GM18951 (cell line): ENCODE measurements around the gene KIF5C.
"Not testable (repeated sequence)": the region's sequence is repeated elsewhere in the genome, so short reads cannot be mapped to it uniquely, and the experiment has no call there.

Experiments used
- POLR2A ChIP-seq: IDR thresholded peaks from 4 replicates; pipeline ENCODE4 v1.6.1; 2011; ENCODE audit warnings: mild to moderate bottlenecking; ENCODE audit not compliant: insufficient read length, insufficient read depth; ENCODE audit errors: extremely low read depth
- in situ Hi-C: fragments of 300-500 bp; cut with MboI; formaldehyde crosslinking; loops from one replicate; pipeline ENCODE4 v1.12.0; 2022; ENCODE audit warnings: low sequenced_read_pairs, mixed read lengths, inconsistent platforms; ENCODE audit not compliant: unreplicated experiment

The KIF5C gene

DNA sequence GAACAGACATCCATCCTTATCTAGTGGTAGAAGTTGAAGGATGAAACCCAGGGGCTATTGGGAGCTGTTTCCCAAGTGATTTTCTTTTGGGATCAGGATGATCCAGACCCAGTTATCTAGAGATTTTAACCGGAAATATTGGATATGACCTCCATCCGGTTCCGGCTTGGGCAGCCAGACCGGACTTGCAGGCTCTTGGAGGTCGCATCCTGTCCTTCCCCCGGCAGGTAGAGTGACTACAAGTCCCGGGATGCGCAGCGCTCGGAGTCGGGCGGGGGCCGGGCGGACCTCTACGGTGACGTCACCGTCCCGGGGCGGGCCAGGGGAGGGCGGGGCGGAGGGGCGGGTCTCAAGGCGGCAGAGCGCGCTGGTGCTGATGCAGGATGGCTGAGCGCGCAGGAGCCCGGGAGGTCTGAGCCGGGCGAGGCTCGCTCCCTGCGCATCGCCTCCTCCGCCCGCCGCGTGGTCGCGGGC lies at the start of gene KIF5C:
KIF5C (plus strand) TSS at position 360 of the 474 bp plus-strand sequence. CDS start 391 bp downstream, outside the sequence.
- in situ Hi-C loops, result no loop called here
- TF ChIP-seq POLR2A, result no peak

DNA sequence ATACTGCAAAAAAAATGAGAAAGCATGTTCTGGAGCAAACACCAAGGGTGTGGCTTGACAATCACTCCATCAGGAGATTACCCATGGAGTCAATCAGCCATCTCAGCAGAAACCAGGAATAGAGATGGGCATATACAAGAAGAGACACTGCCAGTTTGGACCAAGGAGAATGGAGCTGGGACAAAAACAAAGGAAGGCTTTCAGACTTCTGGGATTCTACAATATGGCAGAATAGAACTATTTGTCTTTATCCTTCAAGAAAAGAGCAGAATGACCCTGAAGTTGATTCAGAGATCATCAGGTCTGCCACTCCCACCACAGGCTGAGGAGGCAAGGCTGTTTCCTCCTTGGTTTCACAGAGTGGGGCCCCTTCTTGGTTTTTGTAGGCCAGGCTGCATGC lies 48.2 kb upstream of the KIF5C start:
- no peak for TF ChIP-seq POLR2A
- in situ Hi-C loops, result no loop called here

DNA sequence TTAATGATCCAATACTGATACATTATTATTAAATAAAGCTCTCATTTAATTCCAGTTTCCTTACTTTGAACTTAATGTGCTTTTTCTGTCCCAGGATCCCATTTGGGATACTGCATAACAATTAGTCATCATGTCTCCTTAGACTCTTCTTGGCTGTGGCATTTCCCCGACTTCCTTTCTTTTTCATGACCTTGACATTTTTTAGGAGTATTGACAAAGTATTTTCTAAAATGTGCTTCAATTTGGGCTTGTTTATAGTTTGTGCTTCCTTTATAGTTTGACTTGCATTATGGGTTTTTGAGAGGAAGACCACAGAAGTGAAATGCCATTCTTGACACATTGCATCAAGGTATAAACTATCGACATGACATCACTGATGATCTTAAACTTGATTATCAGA lies 46.1 kb upstream of the KIF5C start:
- TF ChIP-seq POLR2A, result no peak
- in situ Hi-C loops, result no loop called here

DNA sequence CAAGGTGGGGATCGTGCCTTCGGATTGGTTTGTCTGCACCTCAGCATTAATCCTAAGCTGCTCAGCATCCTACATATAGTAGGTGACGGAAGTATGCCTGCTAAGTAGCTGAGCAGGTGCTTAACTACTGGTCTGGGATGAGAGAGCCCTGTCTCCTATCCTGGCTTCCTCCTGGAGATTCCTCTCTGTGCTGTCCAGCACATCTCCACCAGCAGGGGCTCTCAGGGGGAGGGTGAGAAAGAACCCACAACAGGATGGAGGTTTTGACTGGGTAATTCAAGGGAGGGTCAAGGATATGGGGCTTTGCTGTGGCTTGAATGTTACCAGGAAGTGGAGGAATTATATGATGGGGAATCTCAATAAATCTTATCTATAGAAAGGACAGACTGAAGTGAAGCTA lies 45.4 kb upstream of the KIF5C start:
- TF ChIP-seq POLR2A, result no peak
- in situ Hi-C loops, result no loop called here

DNA sequence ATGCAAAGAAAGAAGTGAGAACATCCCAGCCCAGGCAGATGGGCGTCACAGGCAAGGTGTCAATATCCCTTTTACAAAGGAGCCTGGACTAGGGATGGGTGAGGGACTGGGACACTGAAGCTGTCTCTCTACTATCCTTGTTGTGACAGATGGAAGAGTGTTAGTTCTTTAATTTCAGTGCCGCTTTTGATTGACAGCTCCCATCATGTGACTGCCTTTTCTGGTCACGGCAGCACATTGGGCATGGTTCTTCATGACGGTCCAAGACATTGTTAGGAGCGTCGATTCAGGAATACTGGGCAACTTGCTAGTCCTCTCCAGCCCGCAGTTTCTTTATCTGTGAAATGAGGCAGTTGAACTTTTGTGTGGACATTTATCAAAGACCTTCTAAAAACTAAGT lies 42.4 kb upstream of the KIF5C start:
- TF ChIP-seq POLR2A, result no peak
- in situ Hi-C loops, result no loop called here

DNA sequence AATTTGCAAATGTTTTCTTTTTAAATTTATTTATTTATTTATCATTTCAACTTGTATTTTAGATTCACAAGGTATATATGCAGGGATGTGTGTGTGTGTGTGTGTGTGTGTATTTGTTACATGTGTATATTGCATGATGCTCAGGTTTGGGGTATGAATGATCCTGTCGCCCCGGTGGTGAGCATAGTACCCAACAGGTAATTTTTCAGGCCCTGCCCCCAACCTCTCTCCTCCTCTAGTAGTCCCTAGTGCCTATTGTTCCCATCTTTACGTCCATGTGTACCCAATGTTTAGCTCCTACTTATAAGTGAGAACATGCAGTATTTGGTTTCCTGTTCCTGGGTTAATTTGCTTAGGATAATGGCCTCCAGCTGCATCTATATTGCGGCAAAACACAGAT lies 33.0 kb upstream of the KIF5C start:
- TF ChIP-seq POLR2A, result no peak
- in situ Hi-C loops, result no loop called here

DNA sequence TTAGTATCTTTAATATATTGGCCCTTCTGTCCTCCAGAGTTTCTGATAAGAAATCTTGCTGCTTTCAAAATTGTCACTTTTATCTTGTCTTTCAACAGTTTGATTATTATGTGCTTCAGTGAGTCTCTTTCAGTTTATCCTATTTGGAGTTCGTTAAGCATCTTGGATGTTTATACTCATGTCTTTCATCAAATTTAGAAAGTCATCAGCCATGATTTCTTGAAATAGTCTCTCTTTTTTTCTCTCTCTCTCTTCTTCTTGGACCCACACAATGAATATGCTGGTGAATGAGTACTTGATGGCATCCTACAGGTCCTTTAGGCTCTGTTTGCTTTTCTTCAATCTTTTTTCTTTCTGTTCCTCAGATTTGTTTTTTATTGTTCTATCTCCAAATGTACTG lies 26.9 kb upstream of the KIF5C start:
- TF ChIP-seq POLR2A, result no peak
- in situ Hi-C loops, result no loop called here

DNA sequence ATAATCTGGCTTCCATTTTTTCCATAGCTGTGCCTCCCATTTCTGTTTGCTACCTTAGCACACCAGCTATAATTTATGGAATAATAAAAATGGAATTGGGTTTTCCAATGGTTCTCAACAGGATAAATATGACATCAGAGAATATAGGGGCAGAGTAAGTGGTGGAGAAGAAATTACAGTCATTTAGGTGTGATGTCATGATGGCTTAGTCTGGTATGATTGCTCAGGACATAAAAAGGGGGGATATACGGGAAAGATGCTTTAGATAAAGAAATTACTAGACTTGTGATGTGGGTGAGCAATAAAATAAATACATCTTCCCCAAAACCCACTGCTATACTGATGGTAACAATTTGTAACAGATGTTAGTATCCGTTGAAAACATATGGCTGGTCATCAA lies 21.6 kb upstream of the KIF5C start:
- no peak for TF ChIP-seq POLR2A
- in situ Hi-C loops, result no loop called here

DNA sequence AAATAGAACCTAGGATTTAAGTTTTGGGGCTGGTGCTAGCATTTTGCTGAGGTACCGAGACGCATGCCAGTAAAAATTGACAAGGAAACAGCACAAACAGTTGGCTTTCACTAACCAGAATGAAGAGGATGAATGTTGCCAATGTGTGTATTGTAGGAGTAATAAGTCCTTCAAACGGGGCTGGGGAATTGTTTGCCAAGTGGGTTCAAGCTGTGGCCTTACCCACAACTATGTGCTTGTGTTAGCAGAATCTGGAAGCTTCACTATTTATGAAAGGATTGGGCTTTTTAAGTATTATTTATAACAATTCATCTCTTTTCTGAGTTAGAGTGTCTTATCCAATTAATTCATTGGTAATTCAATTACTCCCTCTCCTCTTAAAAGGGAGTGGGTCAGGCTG lies 15.0 kb upstream of the KIF5C start:
- in situ Hi-C loops, result no loop called here
- no peak for TF ChIP-seq POLR2A

DNA sequence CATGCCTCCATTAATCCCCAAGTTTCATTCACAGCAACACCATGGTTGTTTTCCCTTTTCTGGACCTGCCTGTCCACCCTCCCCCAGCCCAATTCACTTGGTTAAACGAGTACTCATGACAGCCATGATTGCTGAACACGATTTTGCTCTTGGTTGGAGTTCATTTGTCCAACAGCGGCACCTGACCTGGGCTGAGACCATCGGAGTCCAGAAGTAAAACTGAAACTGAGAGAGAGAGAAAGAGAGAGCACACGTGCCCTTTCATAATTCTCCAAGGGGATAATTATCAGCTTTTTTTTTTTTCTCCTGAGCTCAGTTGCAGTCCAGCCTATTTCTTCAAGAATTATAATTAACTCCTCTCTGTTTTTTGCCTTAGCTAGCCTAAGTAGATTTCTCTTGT lies 13.7 kb upstream of the KIF5C start:
- in situ Hi-C loops, result no loop called here
- no peak for TF ChIP-seq POLR2A

DNA sequence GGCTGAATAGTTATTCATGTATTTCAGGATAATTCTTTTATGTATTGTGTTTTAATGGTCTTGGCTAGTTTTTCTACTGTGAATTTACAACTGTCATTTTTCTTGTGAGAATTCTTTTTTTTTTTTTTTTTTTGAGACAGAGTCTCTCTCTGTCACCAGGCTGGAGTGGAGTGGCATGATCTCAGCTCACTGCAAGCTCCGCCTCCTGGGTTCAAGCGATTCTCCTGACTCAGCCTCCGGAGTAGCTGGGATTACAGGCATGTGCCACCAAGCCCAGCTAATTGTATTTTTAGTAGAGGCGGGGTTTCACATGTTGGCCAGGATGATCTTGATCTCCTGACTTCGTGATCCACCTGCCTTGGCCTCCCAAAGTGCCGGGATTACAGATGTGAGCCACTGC lies 12.5 kb upstream of the KIF5C start:
- in situ Hi-C loops, result not testable (repeated sequence)

DNA sequence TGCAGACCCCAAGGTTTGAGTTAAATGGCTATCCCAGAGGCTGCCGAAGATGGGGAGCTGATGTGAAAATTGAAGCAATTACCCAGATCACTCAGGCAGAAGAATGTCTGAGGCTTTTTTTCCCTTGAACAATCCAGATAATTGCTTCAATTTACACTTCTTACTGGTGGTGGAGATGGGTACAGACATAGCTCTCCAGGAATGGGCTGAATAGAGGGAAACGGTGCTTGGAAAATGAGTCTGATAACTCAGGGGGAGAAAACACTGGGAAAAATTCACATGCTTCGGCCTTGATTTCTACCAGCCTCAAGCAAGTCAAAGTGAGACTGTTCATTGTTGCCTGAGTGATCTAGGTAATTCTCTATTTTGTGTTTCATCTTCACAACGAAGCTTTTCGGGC lies 9.5 kb upstream of the KIF5C start:
- in situ Hi-C loops, result no loop called here

DNA sequence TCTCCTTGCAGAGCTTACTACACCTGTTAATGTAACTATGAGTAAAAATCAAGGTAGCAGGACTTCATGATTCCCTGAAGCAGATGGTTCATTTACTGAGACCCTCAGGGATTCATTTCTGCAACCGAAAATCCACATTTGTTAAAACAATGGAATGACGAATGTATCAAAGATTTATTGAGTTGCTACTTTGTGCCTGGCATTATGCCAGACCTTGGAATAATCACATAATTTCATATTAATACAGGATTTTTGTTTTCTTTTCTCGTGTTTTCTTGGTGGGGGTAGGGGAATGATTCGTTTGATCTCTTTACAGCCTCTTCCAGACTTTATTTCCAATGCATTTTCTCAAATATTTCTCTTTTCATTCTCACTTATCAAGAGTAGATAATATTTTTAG lies 8.9 kb upstream of the KIF5C start:
- no peak for TF ChIP-seq POLR2A
- in situ Hi-C loops, result no loop called here

More for the DNA sequence above, 9.5 kb upstream of the KIF5C start:
- no peak for TF ChIP-seq POLR2A

DNA sequence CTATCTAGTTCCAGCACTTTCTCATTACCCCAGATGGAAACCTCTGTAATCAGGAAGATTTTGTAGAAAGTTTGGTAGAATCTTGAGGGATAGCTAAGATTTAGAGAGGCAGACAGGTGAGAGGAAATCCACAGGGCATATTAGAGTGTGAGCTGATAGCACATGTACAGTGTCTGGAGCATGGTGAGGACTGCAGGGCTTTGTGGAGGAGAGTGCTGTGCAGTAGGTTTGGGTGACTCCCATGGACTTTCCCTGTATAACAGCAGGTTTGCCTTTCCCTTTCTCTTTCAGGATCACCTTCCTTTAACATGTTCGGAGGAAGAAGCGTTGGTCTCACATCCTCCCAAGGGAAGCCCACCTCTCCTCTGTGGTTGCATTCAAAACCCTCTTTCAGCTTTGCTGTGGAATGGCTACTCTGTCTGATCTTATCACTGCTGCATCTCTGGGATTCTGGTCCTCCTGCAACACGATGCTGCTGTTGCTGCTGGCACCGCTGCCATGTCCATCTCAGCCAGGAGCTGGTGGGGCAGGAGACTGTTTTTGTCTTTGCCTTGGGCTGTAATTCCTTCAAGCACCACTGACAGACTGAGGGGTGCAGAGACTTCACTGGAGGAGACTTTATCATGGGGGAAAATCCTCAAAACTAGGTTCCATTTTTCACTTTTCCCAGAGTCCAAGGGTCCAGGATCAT lies 7.8 kb upstream of the KIF5C start:
- in situ Hi-C loops, result no loop called here
- no peak for TF ChIP-seq POLR2A
